Measurements from ENCODE around the gene ADAM12. TPM values are rescaled to one million over a fixed set of nuclear protein-coding genes. Genes with fewer than 3 reads are reported as not detected.

ADAM12 gene
- polyA plus RNA-seq, 1 donor, result 2.2 TPM

- no peaks in the 10 kb centered on the region for H3K36me3 ChIP-seq (ENCODE audit: control insufficient read depth, insufficient read depth, low read length)
- H3K27me3 ChIP-seq (ENCODE audit: control insufficient read depth, insufficient read depth, low read length), result peaks cover 10% of the 10 kb centered on the region
- H3K4me1 ChIP-seq (ENCODE audit: control insufficient read depth, insufficient read depth, low read length), result no peaks in the 10 kb centered on the region
- H3K27ac ChIP-seq (ENCODE audit: low read length), result no peak overlapping the region
- H3K9me3 ChIP-seq (ENCODE audit: control insufficient read depth, low read depth, low read length), result no peaks in the 10 kb centered on the region
- no peak for DNase-seq
- H3K4me3 ChIP-seq (ENCODE audit: low read length), result no peak overlapping the region
- no CpG with 5 or more reads among the region's 7 CpGs for WGBS (ENCODE audit: insufficient coverage, low lambda C conversion rate)
Observed at GRCh38 chr10:126402721-126403695, 14.7 kb upstream of the ADAM12 start.

GRCh38 chr10:126400641-126401040, 12.4 kb upstream of the ADAM12 start:
- WGBS (ENCODE audit: insufficient coverage, low lambda C conversion rate), result no CpG with 5 or more reads among the region's 4 CpGs
- no peaks in the 10 kb centered on the region for H3K36me3 ChIP-seq (ENCODE audit: control insufficient read depth, insufficient read depth, low read length)
- no peak overlapping the region for H3K27ac ChIP-seq (ENCODE audit: low read length)
- H3K4me1 ChIP-seq (ENCODE audit: control insufficient read depth, insufficient read depth, low read length), result no peaks in the 10 kb centered on the region
- no peak overlapping the region for H3K4me3 ChIP-seq (ENCODE audit: low read length)
- H3K9me3 ChIP-seq (ENCODE audit: control insufficient read depth, low read depth, low read length), result no peaks in the 10 kb centered on the region
- peaks cover 10% of the 10 kb centered on the region for H3K27me3 ChIP-seq (ENCODE audit: control insufficient read depth, insufficient read depth, low read length)
- no peak for DNase-seq

- DNase-seq, result no peak
- H3K27ac ChIP-seq (ENCODE audit: low read length), result no peak overlapping the region
- no peak overlapping the region for H3K4me3 ChIP-seq (ENCODE audit: low read length)
- no CpG with 5 or more reads among the region's 4 CpGs for WGBS (ENCODE audit: insufficient coverage, low lambda C conversion rate)
- peaks cover 9% of the 10 kb centered on the region for H3K27me3 ChIP-seq (ENCODE audit: control insufficient read depth, insufficient read depth, low read length)
- H3K9me3 ChIP-seq (ENCODE audit: control insufficient read depth, low read depth, low read length), result no peaks in the 10 kb centered on the region
- H3K4me1 ChIP-seq (ENCODE audit: control insufficient read depth, insufficient read depth, low read length), result no peaks in the 10 kb centered on the region
- no peaks in the 10 kb centered on the region for H3K36me3 ChIP-seq (ENCODE audit: control insufficient read depth, insufficient read depth, low read length)
Observed at GRCh38 chr10:126398924-126399323, 10.6 kb upstream of the ADAM12 start.

- no peak for DNase-seq
- Histone ChIP-seq H3K4me3 (ENCODE audit: low read length) (no peak overlapping the region), H3K36me3 (ENCODE audit: control insufficient read depth, insufficient read depth, low read length) (no peaks in the 10 kb centered on the region), H3K27me3 (ENCODE audit: control insufficient read depth, insufficient read depth, low read length) (peaks cover 7% of the 10 kb centered on the region), H3K4me1 (ENCODE audit: control insufficient read depth, insufficient read depth, low read length) (no peaks in the 10 kb centered on the region), H3K27ac (ENCODE audit: low read length) (no peak overlapping the region), H3K9me3 (ENCODE audit: control insufficient read depth, low read depth, low read length) (no peaks in the 10 kb centered on the region)
- WGBS (ENCODE audit: insufficient coverage, low lambda C conversion rate), result no CpG with 5 or more reads among the region's 3 CpGs
Observed at GRCh38 chr10:126398383-126398743, 10.1 kb upstream of the ADAM12 start.

- H3K27me3 ChIP-seq (ENCODE audit: control insufficient read depth, insufficient read depth, low read length), result peaks cover 7% of the 10 kb centered on the region
- H3K4me3 ChIP-seq (ENCODE audit: low read length), result no peak overlapping the region
- WGBS (ENCODE audit: insufficient coverage, low lambda C conversion rate), result no CpG with 5 or more reads among the region's 4 CpGs
- H3K27ac ChIP-seq (ENCODE audit: low read length), result no peak overlapping the region
- H3K4me1 ChIP-seq (ENCODE audit: control insufficient read depth, insufficient read depth, low read length), result no peaks in the 10 kb centered on the region
- H3K9me3 ChIP-seq (ENCODE audit: control insufficient read depth, low read depth, low read length), result no peaks in the 10 kb centered on the region
- DNase-seq, result no peak
- no peaks in the 10 kb centered on the region for H3K36me3 ChIP-seq (ENCODE audit: control insufficient read depth, insufficient read depth, low read length)
Observed at GRCh38 chr10:126397640-126398382, 9.5 kb upstream of the ADAM12 start.

- no peak overlapping the region for H3K4me3 ChIP-seq (ENCODE audit: low read length)
- WGBS (ENCODE audit: insufficient coverage, low lambda C conversion rate), result no CpG with 5 or more reads among the region's 3 CpGs
- H3K36me3 ChIP-seq (ENCODE audit: control insufficient read depth, insufficient read depth, low read length), result no peaks in the 10 kb centered on the region
- no peaks in the 10 kb centered on the region for H3K9me3 ChIP-seq (ENCODE audit: control insufficient read depth, low read depth, low read length)
- no peaks in the 10 kb centered on the region for H3K4me1 ChIP-seq (ENCODE audit: control insufficient read depth, insufficient read depth, low read length)
- no peak overlapping the region for H3K27ac ChIP-seq (ENCODE audit: low read length)
- DNase-seq, result no peak
- H3K27me3 ChIP-seq (ENCODE audit: control insufficient read depth, insufficient read depth, low read length), result peaks cover 7% of the 10 kb centered on the region
Observed at GRCh38 chr10:126397156-126397555, 8.9 kb upstream of the ADAM12 start.

GRCh38 chr10:126394948-126395347, 6.7 kb upstream of the ADAM12 start:
- no peaks in the 10 kb centered on the region for H3K4me1 ChIP-seq (ENCODE audit: control insufficient read depth, insufficient read depth, low read length)
- no peak overlapping the region for H3K4me3 ChIP-seq (ENCODE audit: low read length)
- no peaks in the 10 kb centered on the region for H3K36me3 ChIP-seq (ENCODE audit: control insufficient read depth, insufficient read depth, low read length)
- H3K9me3 ChIP-seq (ENCODE audit: control insufficient read depth, low read depth, low read length), result no peaks in the 10 kb centered on the region
- WGBS (ENCODE audit: insufficient coverage, low lambda C conversion rate), result no CpG with 5 or more reads among the region's 2 CpGs
- DNase-seq, result no peak
- no peak overlapping the region for H3K27ac ChIP-seq (ENCODE audit: low read length)
- peaks cover 7% of the 10 kb centered on the region for H3K27me3 ChIP-seq (ENCODE audit: control insufficient read depth, insufficient read depth, low read length)

- Histone ChIP-seq H3K9me3 (ENCODE audit: control insufficient read depth, low read depth, low read length) (no peaks in the 10 kb centered on the region), H3K36me3 (ENCODE audit: control insufficient read depth, insufficient read depth, low read length) (no peaks in the 10 kb centered on the region), H3K27ac (ENCODE audit: low read length) (no peak overlapping the region), H3K4me1 (ENCODE audit: control insufficient read depth, insufficient read depth, low read length) (no peaks in the 10 kb centered on the region), H3K27me3 (ENCODE audit: control insufficient read depth, insufficient read depth, low read length) (peaks cover 19% of the 10 kb centered on the region), H3K4me3 (ENCODE audit: low read length) (no peak overlapping the region)
- WGBS (ENCODE audit: insufficient coverage, low lambda C conversion rate), result no CpG with 5 or more reads among the region's 4 CpGs
- no peak for DNase-seq
Observed at GRCh38 chr10:126393076-126393475, 4.8 kb upstream of the ADAM12 start.

- Histone ChIP-seq H3K36me3 (ENCODE audit: control insufficient read depth, insufficient read depth, low read length) (no peaks in the 10 kb centered on the region), H3K27me3 (ENCODE audit: control insufficient read depth, insufficient read depth, low read length) (peaks cover 22% of the 10 kb centered on the region), H3K4me1 (ENCODE audit: control insufficient read depth, insufficient read depth, low read length) (peaks cover 2% of the 10 kb centered on the region), H3K9me3 (ENCODE audit: control insufficient read depth, low read depth, low read length) (no peaks in the 10 kb centered on the region), H3K4me3 (ENCODE audit: low read length) (no peak overlapping the region), H3K27ac (ENCODE audit: low read length) (no peak overlapping the region)
- WGBS (ENCODE audit: insufficient coverage, low lambda C conversion rate), result no CpG with 5 or more reads among the region's 8 CpGs
- DNase-seq, result no peak
Observed at GRCh38 chr10:126392469-126392868, 4.2 kb upstream of the ADAM12 start.

- Histone ChIP-seq H3K27me3 (ENCODE audit: control insufficient read depth, insufficient read depth, low read length) (peaks cover 26% of the 10 kb centered on the region), H3K9me3 (ENCODE audit: control insufficient read depth, low read depth, low read length) (no peaks in the 10 kb centered on the region), H3K27ac (ENCODE audit: low read length) (no peak overlapping the region), H3K36me3 (ENCODE audit: control insufficient read depth, insufficient read depth, low read length) (no peaks in the 10 kb centered on the region), H3K4me3 (ENCODE audit: low read length) (no peak overlapping the region), H3K4me1 (ENCODE audit: control insufficient read depth, insufficient read depth, low read length) (peaks cover 3% of the 10 kb centered on the region)
- DNase-seq, result no peak
- no CpG with 5 or more reads among the region's 6 CpGs for WGBS (ENCODE audit: insufficient coverage, low lambda C conversion rate)
Observed at GRCh38 chr10:126392068-126392467, 3.8 kb upstream of the ADAM12 start.
